Testis (tissue), 3 donors: ENCODE results near the gene KIDINS220. TPM values are rescaled to one million over a fixed set of nuclear protein-coding genes. Genes with fewer than 3 reads are reported as not detected.
A peak's percentile ranks its signal among the peaks of the same experiment; 100 is the strongest.

Source experiments
- DNase-seq: peaks from one replicate; pipeline ENCODE4 v3.0.0-alpha.2; 2019
- H3K27ac ChIP-seq, 2 donors: fragments of 200-600 bp; sonication (generic); one replicate each; pipeline ENCODE4 v1.5.1; 2019
- H3K27me3 ChIP-seq: fragments of 200-600 bp; sonication (generic); one replicate; pipeline ENCODE4 v1.5.1; 2019
- H3K36me3 ChIP-seq: fragments of 200-600 bp; sonication (generic); one replicate; pipeline ENCODE4 v1.5.1; 2017; ENCODE audit warnings: low read depth; ENCODE audit errors: missing control alignments
- H3K4me1 ChIP-seq: fragments of 200-600 bp; sonication (generic); one replicate; pipeline ENCODE4 v1.5.1; 2019
- H3K4me3 ChIP-seq, 2 donors: fragments of 200-600 bp; sonication (generic); one replicate each; pipeline ENCODE4 v1.5.1; 2017 to 2019
- H3K9me3 ChIP-seq: fragments of 200-600 bp; sonication (generic); one replicate; pipeline ENCODE4 v1.5.1; 2017
- POLR2A ChIP-seq: fragments of 450-650 bp; IDR thresholded peaks from one replicate; pipeline ENCODE4 v1.6.1; 2017; ENCODE audit warnings: antibody characterized with exemption, mild to moderate bottlenecking, moderate library complexity
- WGBS, 2 donors: methylation state at CpG; one replicate each; pipeline ENCODE4 v1.1.5; 2018; 5-methylcytosine and 5-hydroxymethylcytosine counted together
- intact Hi-C: fragments of 100-400 bp; cut with DNase I; formaldehyde crosslinking; loops from one replicate; pipeline ENCODE4 v1.15.1; 2023; ENCODE audit warnings: low total_unique reads
- polyA plus RNA-seq: library from polyadenylated mRNA; stranded (reverse); fragments of 350-450 nt; fragmentation: Illumina TruSeq; extraction: RNeasy Lipid Tissue Mini Kit (QIAGEN cat#74804); gene quantifications from one replicate; pipeline ENCODE4 v1.2.3, GENCODE V29; 2014; ENCODE audit warnings: low read depth, low replicate concordance; ENCODE audit not compliant: insufficient read depth
- total RNA-seq, 2 donors: library from RNA; depleted of rRNA; stranded (reverse); fragments of >200 nt; gene quantifications; one replicate each; pipeline ENCODE4 v1.2.3, GENCODE V29; 2016
- TF ChIP-seq, protein P1 (sequence below), 3 experiments: fragments of 450-650 bp in 2 of 3; fragments of 200-600 bp in 1 of 3; sonication (generic) in 1 of 3; IDR thresholded peaks; one replicate each; pipeline ENCODE4 v1.5.1; 2016 to 2019; ENCODE audit warnings: antibody characterized with exemption in 3 of 3, mild to moderate bottlenecking in 2 of 3, moderate library complexity in 1 of 3

KIDINS220 gene
- total and polyA plus RNA-seq, 3 donors from 2014 or later: 25.5 to 75.7 (median 68.6) TPM

DNA sequence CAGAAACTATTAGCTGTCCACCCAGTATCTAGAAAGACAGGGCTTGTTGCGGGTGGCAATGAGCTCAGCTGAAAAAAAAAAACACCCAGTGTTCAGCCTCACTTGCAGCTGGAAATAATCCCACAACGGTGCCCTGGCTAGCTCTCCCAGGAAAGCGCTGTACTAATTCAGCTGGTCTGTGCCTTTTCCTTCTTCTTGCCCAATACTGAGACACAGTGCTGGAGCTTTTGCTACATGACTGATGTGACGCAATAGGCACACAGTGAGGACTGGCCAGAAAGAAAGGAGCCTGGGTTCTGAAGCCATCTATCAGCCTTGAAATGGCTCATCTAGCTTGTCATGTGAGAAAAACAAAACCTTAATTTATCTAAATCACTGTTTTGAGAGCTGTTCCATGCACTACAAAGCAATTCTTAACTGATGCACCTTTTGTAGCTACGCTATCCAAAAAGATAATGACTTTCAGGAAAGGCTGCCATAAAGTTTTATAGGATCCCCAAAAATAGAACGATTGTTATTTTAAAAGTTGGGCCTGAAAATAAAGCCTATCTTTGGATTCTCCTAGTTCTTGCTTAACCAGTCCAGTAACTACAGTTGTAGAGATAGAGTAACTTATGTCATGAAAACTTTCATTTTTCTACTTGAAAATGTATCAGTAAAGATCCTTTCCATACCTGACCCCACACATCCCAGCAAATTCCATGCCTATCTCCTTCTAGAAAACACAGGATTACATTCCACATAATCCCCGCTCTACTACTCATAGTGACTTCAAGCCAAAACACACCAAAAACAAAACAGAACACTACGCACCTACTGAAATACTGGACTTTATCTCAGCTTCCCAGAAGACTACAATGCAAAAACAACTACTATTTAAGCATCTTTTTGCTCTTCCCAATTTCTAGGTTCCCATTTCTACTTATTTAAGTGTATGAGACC lies 15.9 kb downstream of the KIDINS220 start:
- H3K36me3 ChIP-seq: no peaks in the 10 kb centered on the region
- intact Hi-C loops: no loop called here
- 58 to 63% methylated on average over 8 of the region's 8 CpGs for WGBS, 2 donors
- no peak overlapping the region for H3K4me3 ChIP-seq
- no peak for TF ChIP-seq POLR2A
- TF ChIP-seq, protein P1, sequence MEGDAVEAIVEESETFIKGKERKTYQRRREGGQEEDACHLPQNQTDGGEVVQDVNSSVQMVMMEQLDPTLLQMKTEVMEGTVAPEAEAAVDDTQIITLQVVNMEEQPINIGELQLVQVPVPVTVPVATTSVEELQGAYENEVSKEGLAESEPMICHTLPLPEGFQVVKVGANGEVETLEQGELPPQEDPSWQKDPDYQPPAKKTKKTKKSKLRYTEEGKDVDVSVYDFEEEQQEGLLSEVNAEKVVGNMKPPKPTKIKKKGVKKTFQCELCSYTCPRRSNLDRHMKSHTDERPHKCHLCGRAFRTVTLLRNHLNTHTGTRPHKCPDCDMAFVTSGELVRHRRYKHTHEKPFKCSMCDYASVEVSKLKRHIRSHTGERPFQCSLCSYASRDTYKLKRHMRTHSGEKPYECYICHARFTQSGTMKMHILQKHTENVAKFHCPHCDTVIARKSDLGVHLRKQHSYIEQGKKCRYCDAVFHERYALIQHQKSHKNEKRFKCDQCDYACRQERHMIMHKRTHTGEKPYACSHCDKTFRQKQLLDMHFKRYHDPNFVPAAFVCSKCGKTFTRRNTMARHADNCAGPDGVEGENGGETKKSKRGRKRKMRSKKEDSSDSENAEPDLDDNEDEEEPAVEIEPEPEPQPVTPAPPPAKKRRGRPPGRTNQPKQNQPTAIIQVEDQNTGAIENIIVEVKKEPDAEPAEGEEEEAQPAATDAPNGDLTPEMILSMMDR (IDR thresholded peaks at IDR 0.05): no peak
- no peaks in the 10 kb centered on the region for H3K4me1 ChIP-seq
- H3K27ac ChIP-seq: peak overlapping the region in 1 of 2 donors; percentile 46
- DNase-seq: no peak
- no peaks in the 10 kb centered on the region for H3K9me3 ChIP-seq
- no peaks in the 10 kb centered on the region for H3K27me3 ChIP-seq

DNA sequence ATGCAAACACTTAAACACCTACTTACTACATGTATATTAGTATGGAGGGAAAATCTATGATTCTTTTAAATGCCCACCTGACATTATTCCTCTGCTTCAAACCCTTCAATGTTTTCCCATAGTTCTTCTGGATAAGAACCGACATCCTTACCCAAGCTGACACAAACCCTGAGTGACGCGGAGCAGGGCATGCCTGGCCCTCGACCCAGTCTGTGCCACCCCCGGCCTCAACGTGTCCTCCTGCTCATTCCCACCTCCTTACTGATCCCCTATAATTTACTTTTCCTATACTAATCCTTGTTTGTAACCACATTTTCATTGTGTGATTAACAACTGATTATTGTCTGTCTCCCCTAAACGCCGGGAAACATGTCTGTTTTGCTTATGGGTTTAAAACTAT lies 17.5 kb downstream of the KIDINS220 start:
- TF ChIP-seq, protein P1 (IDR thresholded peaks at IDR 0.05): no peak
- no peak for TF ChIP-seq POLR2A
- H3K27me3 ChIP-seq: no peaks in the 10 kb centered on the region
- DNase-seq: no peak
- H3K4me3 ChIP-seq: no peak overlapping the region
- no peaks in the 10 kb centered on the region for H3K36me3 ChIP-seq
- 89 to 92% methylated on average over 8 of the region's 8 CpGs for WGBS, 2 donors
- intact Hi-C loops: no loop called here
- H3K27ac ChIP-seq: no peak overlapping the region
- H3K9me3 ChIP-seq: no peaks in the 10 kb centered on the region
- no peaks in the 10 kb centered on the region for H3K4me1 ChIP-seq

DNA sequence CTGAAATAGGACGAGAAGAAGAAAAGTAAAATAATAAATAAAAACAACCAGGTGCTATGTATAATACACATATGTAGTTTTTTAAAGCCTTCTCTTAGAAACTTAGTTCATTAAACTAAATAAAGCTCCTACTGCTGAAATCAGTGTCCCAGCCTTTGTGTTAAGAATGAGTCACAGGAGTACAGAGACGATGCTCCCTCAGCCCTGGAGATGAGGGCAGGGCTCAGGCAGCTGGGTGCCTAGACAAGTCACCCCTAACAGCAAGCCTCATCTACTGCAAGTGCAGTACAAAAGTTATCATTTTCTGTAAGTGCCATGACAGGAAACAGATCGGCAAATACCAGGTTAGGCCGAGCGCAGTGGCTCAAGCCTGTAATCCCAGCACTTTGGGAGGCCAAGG lies 18.2 kb downstream of the KIDINS220 start:
- DNase-seq: no peak
- TF ChIP-seq, protein P1 (IDR thresholded peaks at IDR 0.05): no peak
- no peak for TF ChIP-seq POLR2A
- Histone ChIP-seq H3K27ac (no peak overlapping the region), H3K4me1 (no peaks in the 10 kb centered on the region), H3K9me3 (no peaks in the 10 kb centered on the region), H3K27me3 (no peaks in the 10 kb centered on the region), H3K4me3 (no peak overlapping the region), H3K36me3 (no peaks in the 10 kb centered on the region)
- 86 to 90% methylated on average over 5 of the region's 5 CpGs for WGBS, 2 donors
- intact Hi-C loops: no loop called here

DNA sequence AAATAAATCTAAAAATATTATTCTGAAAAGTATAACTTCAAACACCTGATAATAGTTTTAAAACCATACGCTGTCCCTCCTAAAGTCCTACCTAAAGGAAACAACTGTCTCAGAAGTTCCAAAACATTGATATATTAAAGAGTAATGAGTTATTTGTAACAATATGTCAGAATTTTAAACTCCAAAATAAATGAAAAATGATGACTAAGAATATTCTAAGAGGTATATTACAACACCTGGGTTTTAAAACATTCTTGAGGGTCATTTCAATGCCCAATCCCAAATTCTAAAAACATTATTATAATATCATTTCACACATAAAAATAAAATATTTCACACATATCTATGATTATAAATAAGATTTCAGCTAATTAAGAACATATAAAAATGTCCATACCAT lies 20.2 kb downstream of the KIDINS220 start:
- H3K4me3 ChIP-seq: no peak overlapping the region
- intact Hi-C loops: no loop called here
- TF ChIP-seq, protein P1 (IDR thresholded peaks at IDR 0.05): no peak
- no peak for TF ChIP-seq POLR2A
- no peaks in the 10 kb centered on the region for H3K9me3 ChIP-seq
- H3K27me3 ChIP-seq: no peaks in the 10 kb centered on the region
- H3K4me1 ChIP-seq: no peaks in the 10 kb centered on the region
- no peaks in the 10 kb centered on the region for H3K36me3 ChIP-seq
- H3K27ac ChIP-seq: no peak overlapping the region
- 100% methylated on average over 1 of the region's 1 CpG for WGBS, 2 donors
- no peak for DNase-seq
